Epithelial cell of prostate (primary cell): Measurements from ENCODE around the gene RPS10.
A peak's percentile ranks its signal among the peaks of the same experiment; 100 is the strongest.
"Not testable (repeated sequence)": the region's sequence is repeated elsewhere in the genome, so short reads cannot be mapped to it uniquely, and the experiment has no call there.

Experiments used
- DNase-seq: peaks from one replicate; pipeline ENCODE4 v3.0.0-alpha.2; 2011; ENCODE audit warnings: low read depth, low spot score
- H3K27ac ChIP-seq: fragments of 450-650 bp; 2 replicates; pipeline ENCODE4 v1.5.1; 2017; ENCODE audit warnings: mild to moderate bottlenecking

Gene RPS10

DNA sequence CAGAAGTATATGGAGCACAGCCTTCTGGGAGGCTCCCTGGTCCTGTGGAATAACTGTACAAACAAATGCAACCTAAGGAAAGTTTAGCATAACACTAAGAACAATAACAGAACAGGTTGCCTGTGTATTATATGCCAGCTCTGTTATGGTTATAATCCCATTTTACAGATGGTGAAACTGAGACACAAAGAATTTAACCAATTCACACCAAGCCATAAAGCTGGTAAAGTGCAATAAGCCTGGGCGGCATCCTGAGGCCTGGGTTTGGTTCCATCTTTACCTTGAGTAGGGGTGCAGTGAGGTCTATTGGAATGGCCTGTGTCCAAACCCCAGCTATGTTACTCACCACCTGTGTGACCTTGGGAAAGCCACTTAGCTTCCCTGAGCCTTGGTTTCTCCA, 25.3 kb upstream of the RPS10 start:
- H3K27ac ChIP-seq: no peak overlapping the region
- no peak for DNase-seq

DNA sequence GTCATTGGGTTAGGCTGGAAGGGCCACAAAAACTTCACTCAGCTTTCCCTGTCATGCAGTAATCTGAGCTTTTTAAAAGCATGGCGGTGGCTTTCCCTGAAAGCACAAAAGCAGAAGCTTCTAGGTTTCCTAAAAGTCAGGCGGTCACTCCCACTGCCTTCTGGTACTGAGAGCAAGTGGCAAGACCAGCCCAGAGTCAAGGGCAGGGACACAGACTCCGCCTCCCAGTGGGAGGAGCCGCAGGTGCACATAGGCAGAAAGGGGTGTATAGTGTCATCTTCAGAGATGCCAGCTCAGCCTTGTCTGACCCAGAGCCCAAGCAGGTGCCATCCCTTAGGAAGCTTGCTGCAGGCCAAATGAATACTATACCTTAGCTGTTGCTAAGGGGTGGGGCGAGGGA, 22.0 kb upstream of the RPS10 start:
- H3K27ac ChIP-seq: no peak overlapping the region

DNA sequence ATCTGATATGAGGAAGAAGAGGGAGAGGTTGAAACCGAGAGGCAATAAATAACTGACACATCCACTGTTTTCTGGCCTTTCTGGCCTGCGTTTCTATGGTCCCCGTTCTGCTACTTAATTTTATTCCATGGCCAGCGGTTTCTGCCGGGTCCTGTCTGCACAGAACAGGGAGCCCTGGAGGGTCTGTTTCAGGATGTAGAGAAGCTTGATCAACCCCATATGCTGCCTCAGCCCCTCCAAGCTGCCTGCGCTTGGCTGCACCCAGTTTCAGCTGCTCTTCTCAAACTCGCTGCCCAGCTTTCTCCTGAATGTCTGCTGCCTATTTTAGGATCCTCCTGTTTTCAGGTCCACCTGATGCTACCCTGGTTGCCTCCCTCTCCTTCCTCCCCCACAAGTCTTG, 21.5 kb upstream of the RPS10 start:
- no peak for DNase-seq
- no peak overlapping the region for H3K27ac ChIP-seq

More for the DNA sequence above, 22.0 kb upstream of the RPS10 start:
- no peak for DNase-seq

DNA sequence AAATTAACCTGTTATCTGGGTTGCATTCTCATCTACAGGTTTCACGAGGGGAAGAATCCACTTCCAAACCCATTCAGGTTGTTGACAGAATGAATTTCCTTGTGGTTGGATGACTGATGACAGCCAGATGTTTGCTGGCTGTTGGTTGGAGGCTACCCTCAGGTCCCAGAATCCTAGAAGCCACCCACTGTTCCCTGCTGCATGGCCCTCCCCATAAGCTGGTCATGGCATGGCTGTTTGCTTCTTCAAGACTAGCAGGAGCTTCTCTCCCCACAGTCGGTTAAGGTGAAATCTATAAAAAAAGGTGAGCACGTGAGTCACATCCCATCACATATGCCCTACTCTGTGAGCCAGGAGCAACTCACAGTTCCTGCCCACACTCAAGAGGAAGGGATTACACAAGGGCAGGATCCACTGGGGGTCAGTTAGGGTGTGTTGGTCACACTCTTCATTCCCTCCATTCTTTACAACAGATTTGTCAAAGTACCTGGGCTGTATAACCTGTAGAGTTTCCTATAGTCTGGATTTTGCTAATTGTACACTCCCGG, 19.5 kb upstream of the RPS10 start:
- no peak overlapping the region for H3K27ac ChIP-seq
- DNase-seq: no peak

DNA sequence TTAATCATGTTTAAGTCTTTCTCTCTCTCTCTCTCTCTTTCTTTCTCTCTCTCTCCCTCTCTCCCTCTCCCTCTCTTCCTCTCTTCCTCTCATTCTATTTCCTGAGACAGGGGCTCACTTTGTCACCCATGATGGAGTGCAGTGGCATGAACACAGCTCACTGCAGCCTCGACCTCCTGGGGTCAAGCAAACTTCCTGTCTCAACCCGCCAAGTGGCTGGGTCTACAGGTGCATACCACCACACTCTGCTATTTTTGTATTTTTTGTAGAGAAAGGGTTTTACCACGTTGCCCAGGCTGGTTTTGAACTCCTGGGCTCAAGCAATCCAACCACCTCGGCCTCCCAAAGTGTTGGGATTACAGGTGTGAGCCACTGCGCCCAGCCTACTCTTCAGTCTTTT, 15.7 kb upstream of the RPS10 start:
- H3K27ac ChIP-seq: no peak overlapping the region
- DNase-seq: no peak

DNA sequence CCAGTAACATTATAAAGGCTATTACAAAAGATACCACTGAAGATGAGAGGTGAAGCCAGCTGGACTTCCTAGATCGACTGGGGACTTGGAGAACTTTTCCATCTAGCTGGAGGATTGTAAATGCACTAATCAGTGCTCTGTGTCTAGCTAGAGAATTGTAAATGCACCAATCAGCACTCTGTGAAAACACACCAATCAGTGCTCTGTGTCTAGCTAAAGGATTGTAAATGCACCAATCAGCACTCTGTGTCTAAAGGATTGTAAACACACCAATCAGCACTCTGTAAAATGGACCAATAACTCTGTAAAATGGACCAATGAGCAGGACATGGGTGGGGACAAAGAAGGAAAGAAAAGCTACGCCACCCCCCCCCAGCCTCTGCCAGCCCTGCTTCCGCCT, 13.6 kb upstream of the RPS10 start:
- no peak for DNase-seq
- no peak overlapping the region for H3K27ac ChIP-seq

DNA sequence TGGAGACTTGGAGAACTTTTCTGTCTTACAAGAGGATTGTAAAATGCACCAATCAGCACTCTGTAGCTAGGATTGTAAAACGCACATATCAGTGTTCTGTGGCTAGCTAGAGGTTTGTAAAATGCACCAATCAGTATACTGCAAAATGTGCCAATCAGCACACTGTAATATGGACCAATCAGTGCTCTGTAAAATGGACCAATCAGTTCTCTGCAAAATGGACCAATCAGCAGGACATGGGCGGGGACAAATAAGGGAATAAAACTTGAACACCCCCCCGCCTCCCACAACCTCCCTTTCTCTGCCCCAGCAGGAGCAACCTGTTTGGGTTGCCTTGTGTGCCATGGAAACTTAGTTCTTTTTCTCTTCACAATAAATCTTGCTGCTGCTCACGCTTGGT, 12.8 kb upstream of the RPS10 start:
- no peak overlapping the region for H3K27ac ChIP-seq
- no peak for DNase-seq

DNA sequence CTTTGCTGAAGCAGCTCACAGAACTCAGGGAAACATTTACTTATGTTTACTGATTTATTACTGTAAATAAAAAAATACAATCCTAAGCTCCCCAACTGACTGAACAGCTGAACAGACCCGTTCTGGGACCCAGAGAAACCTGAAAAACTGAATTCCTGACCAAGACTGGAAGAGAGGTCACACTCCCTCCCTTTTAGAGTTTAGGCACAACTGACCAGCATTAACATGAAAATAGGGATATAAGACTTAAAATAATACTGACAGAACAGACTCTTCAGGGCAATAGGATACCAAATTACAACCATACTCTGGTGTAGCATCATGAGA, 11.7 kb upstream of the RPS10 start:
- no peak for DNase-seq
- H3K27ac ChIP-seq: no peak overlapping the region

DNA sequence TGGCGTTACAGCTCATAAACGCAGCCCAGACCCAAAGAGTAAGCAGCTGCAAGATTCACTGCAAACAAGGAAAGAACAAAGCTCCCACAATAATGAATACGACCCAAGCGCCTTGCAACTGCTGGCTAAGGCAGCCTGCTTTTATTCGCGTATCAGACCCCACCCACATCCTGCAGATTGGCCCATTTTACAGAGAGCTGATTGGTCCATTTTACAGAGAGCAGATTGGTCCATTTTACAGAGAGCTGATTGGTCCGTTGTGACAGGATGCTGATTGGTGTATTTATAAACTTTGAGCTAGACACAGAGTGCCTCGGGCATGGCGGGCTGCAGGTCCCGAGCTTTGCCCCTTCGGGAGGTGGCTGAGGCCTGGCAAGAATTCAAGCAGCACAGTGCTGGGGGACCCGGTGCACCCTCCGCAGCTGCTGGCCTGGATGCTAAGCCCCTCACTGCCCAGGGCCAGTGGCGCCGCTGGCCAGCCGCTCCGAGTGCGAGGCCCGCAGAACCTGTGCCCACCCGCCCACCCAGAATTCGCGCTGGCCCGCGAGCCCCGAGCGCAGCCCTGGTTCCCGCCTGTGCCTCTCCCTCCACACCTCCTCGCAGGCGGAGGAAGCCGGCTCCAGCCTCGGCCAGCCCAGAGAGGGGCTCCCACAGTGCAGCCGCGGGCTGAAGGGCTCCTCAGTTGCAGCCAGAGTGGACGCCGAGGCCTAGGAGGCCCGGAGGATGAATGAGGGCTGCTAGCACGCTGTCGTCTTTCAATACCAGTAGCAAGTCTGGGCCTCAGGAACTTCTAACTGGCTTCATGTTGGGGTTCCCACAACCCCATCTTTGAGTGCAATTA, 11.2 kb upstream of the RPS10 start:
- H3K27ac ChIP-seq: no peak overlapping the region
- DNase-seq: no peak

DNA sequence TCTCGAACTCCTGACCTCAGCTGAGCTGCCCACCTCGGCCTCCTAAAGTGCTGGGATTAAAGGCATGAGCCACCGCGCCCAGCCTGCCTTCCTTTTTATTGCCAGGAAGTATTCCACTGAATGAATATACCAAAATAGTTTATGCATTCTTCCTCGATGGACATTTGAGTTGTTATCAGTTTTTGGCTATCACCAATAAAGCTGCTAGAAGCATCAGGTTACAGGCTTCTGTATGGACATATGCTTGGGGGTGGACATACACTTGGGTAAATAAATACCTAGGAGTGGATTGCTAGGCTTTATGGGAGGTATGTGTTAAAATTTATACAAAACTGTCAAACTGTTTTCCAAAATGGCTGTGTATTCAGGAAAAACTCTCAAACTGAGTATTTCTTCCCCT, 10.0 kb upstream of the RPS10 start:
- no peak for DNase-seq
- no peak overlapping the region for H3K27ac ChIP-seq

DNA sequence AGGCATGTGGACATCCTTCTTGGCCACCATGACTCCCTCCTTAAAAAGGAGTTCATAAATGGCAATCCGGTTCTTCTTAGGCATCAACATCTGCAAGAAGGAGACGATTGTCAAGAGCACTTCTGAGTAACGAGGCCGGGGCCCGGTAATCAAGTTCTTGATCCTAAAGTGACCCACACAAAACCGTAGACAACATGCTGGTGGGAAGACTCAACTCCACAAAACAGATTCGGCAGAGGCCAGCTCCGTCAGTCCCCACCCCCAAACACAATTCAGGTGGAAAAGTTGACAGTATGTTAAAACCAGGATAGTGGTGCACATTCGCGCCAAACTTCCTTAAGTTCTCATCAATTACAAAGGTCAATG, 754 bp downstream of the RPS10 start:
- no peak for DNase-seq
- peak overlapping the region; percentile 81 for H3K27ac ChIP-seq

DNA sequence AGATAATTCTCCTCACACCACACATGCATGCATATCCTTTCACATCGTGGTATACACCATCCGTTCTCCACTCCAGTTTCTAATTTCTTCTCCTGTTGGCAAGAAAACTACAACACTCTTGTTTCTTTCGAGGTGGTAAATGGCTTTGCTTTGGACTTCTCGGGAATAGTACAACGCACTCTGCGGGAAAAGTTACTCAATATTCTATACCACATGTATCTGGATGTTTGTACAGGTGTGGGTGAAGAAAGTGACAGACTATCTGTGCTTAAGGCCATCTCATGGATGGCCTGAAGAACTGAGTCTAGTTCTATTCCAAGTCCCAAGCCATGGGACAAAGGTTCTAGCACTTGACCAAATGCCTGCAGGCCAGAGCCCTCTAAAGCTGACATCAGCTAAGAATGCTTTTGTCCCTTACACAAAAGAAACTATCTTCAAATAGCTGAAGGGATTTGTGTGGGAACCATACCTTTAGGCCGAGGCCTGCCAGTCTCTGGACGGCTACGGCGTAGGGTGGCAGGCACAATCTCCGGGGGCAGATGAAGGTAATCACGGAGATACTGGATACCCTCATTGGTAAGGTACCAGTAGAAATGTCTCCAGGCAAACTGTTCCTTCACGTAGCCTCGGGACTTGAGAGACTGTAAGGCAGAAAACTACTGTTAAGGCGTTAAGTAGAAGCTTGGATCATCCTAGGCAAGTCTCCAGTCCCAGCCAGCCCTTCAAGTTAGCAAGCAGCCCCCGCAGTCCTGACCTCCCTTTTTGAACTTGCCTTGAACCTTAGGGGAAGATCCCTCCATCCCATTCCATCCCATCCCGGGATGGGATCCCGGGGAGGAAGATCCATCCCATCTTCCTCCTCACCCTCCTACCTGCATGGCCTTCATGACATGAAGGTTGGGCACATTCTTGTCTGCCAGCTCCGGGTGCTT, 1.4 kb downstream of the RPS10 start:
- peak overlapping the region; percentile 81 for H3K27ac ChIP-seq
- no peak for DNase-seq

DNA sequence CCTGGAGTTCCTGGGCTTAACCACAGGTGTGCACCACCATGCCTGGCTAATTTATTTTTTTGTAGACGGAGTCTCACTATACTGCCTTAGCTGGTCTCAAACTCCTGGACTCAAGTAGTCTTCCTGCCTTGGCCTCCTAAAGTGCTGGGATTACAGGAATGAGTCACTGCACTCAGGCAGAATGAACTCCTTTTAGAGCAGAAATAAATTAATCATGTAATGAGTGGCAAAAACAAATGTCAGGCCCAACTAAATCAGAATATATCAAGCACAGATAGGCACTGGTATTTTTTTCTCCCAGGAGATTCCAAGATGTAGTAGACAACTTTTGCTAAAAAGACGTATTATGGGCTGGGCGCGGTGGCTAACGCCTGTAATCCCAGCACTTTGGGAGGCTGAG, 2.6 kb downstream of the RPS10 start:
- no peak for DNase-seq
- peak overlapping the region; percentile 81 for H3K27ac ChIP-seq

DNA sequence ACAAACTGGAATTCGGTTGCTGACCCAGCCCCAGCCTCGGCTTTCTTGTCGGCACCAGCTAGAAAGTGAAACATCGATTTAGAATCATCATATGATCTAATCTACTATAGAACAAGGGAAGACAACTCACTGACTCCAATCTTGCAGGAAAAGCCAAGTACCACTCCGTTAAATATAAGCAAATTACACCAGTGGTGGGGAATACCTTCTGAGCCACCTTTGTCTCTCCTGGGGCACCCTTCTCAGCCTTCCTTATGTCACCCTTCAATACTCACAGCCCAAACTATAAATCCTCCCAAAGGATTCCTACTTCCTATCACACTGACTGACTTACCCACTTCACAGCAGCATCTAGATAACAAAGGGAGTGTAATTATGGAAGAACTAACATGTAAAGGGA, 7.5 kb downstream of the RPS10 start:
- no peak for DNase-seq
- peak overlapping the region; percentile 8 for H3K27ac ChIP-seq

DNA sequence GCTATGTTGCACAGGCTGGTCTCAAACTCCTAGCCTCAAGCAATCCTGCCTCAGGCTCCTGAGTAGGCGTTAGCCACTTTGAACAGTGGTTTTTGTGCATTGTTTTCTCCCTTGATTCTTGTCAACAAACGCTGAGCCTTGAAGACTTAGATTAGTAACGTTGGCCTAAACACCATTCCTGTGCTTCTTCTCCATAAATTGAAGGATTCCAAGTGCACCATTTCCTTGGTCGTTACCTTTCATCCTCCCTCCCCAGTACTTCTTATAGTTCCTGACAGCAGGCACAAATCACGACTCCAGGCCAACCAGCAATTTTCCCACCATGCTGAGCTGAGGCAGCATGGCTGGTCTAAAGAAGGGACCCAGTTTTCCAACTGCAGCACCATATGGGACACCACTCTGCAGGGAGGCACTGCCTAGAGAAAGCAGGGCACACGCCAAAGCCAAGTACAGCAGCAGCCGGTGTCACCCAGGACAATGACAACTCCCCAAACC, 8.9 kb downstream of the RPS10 start:
- no peak for DNase-seq
- peak overlapping the region; percentile 29 for H3K27ac ChIP-seq

DNA sequence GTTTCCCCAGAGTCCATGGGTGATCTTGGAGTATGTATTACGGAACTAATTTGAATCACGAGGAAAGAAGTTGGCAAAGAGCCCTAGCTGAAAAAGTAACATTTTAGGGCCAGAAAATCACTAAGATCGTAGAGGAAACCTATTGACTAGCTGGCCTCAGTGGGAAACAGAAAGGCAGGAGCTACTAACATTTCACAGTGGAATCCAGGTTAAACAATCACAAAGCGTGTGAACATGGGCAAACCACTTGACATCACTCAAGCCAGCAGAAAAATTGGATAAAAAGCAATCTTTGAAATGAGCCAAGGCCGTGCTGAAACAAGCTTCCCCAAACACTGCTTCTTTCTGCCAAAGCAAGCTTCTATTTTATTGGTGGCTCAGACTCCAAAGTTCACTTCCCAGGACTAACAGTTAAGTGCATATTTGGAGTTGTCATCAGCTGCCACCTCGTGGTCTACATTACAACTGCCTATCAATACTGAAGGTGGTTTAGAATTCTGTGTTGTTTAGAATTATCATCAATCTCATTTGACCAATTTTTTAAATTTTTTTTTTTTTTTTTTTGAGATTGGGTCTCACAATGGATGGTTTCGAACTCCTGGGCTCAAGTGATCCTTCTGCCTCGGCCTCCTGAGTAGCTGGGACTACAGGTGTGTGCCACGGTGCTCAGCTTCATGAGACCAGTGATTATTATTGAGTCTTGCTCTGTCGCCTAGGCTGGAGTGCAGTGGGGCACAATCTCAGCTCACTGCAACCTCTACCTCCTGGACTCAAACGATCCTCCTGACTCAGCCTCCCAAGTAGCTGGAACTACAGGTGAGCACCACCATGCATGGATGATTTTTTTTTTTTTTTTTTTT, 10.6 kb downstream of the RPS10 start:
- no peak for DNase-seq
- peak overlapping the region; percentile 29 for H3K27ac ChIP-seq

DNA sequence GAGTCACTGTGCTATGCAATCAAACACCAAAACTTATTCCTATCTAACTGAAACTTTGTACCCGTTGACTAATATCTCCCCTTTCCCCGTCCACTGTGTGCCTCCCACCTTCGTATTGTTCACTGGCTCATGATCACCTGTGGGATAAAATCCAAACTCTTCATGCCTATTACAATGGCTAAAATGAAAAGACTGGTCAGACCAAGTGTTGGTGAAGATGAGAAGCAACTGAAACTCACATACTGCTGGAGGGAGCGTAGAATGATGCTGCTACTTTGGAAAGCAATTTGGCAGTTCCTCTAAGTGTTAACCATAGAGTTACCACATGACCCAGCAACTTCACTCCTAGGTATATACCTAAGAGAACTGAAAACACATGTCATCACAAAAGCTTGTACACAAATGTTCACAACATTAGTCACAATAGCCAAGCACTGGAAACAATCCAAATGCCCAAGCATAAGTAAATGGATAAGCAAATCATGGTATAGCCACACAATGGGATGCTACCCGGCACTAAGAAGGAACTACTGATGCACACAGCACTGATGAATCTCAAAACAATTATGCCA, 13.1 kb downstream of the RPS10 start:
- DNase-seq: peak; percentile 69
- no peak overlapping the region for H3K27ac ChIP-seq

DNA sequence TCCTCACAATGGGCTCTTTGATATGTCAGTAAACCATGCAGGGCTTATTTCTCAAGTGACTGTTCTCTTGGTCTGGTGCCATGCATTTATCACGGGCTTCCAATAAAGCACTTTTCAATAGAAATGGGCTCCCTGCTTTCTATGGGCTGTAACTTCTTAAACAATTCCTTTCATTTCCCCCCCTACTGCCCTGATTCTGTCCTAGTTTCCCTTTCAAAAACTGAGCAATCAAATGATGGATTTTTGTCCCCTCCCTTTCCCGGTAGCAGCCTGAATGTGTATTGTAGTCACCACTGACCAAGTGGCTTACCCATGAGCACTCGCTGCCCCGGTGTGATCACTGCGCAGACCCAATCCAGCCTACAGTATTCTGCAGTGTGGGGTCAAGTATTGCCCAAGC, 13.9 kb downstream of the RPS10 start:
- no peak overlapping the region for H3K27ac ChIP-seq
- DNase-seq: no peak

DNA sequence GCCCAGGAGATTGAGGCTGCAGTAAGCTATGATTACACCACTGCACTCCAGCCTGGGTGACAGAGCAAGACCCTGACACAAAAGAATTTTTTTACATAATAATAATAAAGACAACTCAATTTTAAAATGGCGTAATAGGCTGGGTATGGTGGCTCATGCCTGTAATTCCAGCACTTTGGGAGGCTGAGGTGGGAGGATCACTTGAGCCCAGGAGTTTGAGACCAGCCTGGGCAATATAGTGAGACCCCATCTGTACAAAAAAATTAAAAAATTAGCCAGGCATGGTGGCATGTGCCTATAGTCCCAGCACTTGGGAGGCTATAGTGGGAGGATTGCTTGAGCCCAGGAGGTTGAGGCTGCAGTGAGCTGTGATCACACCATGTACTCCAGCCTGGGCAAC, 18.0 kb downstream of the RPS10 start:
- DNase-seq: not testable (repeated sequence)

DNA sequence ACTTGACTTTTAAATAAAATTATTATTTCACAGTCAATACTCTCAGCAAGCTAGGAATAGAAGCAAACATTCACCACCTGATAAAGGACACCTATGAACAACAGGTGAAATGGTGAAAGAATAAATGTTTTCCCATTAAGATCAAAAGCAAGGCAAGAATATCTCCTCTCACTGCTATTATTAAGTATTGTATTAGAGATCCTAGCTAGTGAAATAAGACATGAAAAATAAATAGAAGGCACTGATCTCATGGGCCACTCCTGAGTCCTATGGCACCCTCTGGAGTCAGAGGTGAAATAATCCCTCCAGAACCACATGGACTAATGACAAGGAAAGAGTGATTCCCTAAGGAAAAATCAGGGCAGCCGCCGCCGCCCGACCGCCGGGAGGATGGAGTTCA, 29.4 kb downstream of the RPS10 start:
- DNase-seq: no peak
- H3K27ac ChIP-seq: no peak overlapping the region

More for the DNA sequence above, 18.0 kb downstream of the RPS10 start:
- not testable (repeated sequence) for H3K27ac ChIP-seq
